Measurements from ENCODE around the gene INSC. TPM values are rescaled to one million over a fixed set of nuclear protein-coding genes. Genes with fewer than 3 reads are reported as not detected.

INSC gene
- total and polyA plus RNA-seq, 2 of the 8 experiments (the other 6 are each of a cell fraction or from before 2014, with no cell fraction given): 0.58 to 0.59 TPM

GRCh38 chr11:15194671-15195415 is 80.1 kb downstream of the INSC start:
- no peak overlapping the region for H3K4me3 ChIP-seq (ENCODE audit: extremely low read depth in 1 of 4, insufficient read depth in 2 of 4, low read depth in 3 of 4, low read length in 4 of 4)
- 90% methylated on average over 2 of the region's 2 CpGs; no CpG with 5 or more reads in 1 of the 2 experiments for WGBS, 2 experiments (ENCODE audit: extremely low coverage in 1 of 2, insufficient coverage in 1 of 2, insufficient read length in 1 of 2, insufficient replicate concordance in 2 of 2, low coverage in 1 of 2, low lambda C conversion rate in 2 of 2, missing lambda C conversion rate in 1 of 2)
- FAIRE-seq: no peak
- no peak for TF ChIP-seq TEAD4 (IDR thresholded peaks at IDR 0.05; ENCODE audit: low read depth, low read length)
- TF ChIP-seq ASH2L (IDR thresholded peaks at IDR 0.05; ENCODE audit: low read length): no peak
- no peak for TF ChIP-seq EP300 (IDR thresholded peaks at IDR 0.05; ENCODE audit: borderline replicate concordance in 1 of 2, low read depth in 2 of 2, low read length in 2 of 2)
- TF ChIP-seq NRF1 (IDR thresholded peaks at IDR 0.05; ENCODE audit: low read depth, low read length): no peak
- TF ChIP-seq CTCF (IDR thresholded peaks at IDR 0.05; ENCODE audit: control extremely low read depth in 1 of 3, insufficient read depth in 1 of 3, low read depth in 1 of 3, low read length in 3 of 3): no peak
- TF ChIP-seq SP2 (IDR thresholded peaks at IDR 0.05; ENCODE audit: low read length): no peak
- TF ChIP-seq BRCA1 (IDR thresholded peaks at IDR 0.05; ENCODE audit: low read depth, low read length): no peak
- no peak for TF ChIP-seq SRF (IDR thresholded peaks at IDR 0.05; ENCODE audit: low read depth, low read length)
- TF ChIP-seq ATF3 (IDR thresholded peaks at IDR 0.05; ENCODE audit: insufficient read depth, low read depth, low read length): no peak

More at GRCh38 chr11:15194671-15195415, 80.1 kb downstream of the INSC start:
- ChIA-PET CTCF (ENCODE audit: partially characterized antibody) (interaction anchor here (0.8 to 4.5 kb wide), 9 partner anchors 16 to 287 kb away, joined by 3 to 16 read pairs (median 4); no protein-coding TSS in a partner anchor), POLR2A (ENCODE audit: partially characterized antibody) (no interaction called here)
- no peak overlapping the region for H2BK5ac ChIP-seq (ENCODE audit: low read depth, low read length)
- H4K5ac ChIP-seq (ENCODE audit: insufficient read length, low read depth, low read length): no peak overlapping the region
- H3K23ac ChIP-seq (ENCODE audit: insufficient read length): no peak overlapping the region
- no peak overlapping the region for H2BK12ac ChIP-seq (ENCODE audit: low read depth, low read length)
- H3K9me3 ChIP-seq (ENCODE audit: insufficient read depth in 2 of 2, low read depth in 1 of 2, low read length in 1 of 2): no peaks in the 10 kb centered on the region
- H2AFZ ChIP-seq (ENCODE audit: low read length): no peak overlapping the region
- H3K36me3 ChIP-seq (ENCODE audit: control insufficient read depth in 2 of 4, insufficient read depth in 4 of 4, low read length in 3 of 4): no peaks in the 10 kb centered on the region
- DNase-seq (ENCODE audit: low read depth in 1 of 2, low spot score in 2 of 2): peak in 1 of 2 experiments; percentile 2
- no peak overlapping the region for H3K27ac ChIP-seq (ENCODE audit: low read depth, low read length)
- H3K56ac ChIP-seq (replicated peaks; ENCODE audit: insufficient read length, low read depth, low read length): no peak overlapping the region
- no peaks in the 10 kb centered on the region for H3K79me2 ChIP-seq (ENCODE audit: control insufficient read depth in 1 of 2, insufficient read depth in 2 of 2, low read length in 2 of 2)
- no peak overlapping the region for H4K91ac ChIP-seq (replicated peaks; ENCODE audit: insufficient read length, low read length)
- H2AK5ac ChIP-seq (ENCODE audit: low read depth, low read length): no peak overlapping the region
- H2BK15ac ChIP-seq (ENCODE audit: low read length): no peak overlapping the region
- H3K79me1 ChIP-seq (ENCODE audit: low read depth, low read length): no peaks in the 10 kb centered on the region
- no peak overlapping the region for H3K4ac ChIP-seq (replicated peaks; ENCODE audit: insufficient read length, low read depth, low read length)
- no peak overlapping the region for H3K9ac ChIP-seq (replicated peaks in 1 of 4; ENCODE audit: extremely low read depth in 1 of 4, low read depth in 3 of 4, low read length in 3 of 4)
- H3K4me2 ChIP-seq (ENCODE audit: insufficient read depth in 1 of 2, low read depth in 2 of 2, low read length in 2 of 2): no peak overlapping the region
- no peak overlapping the region for H3K18ac ChIP-seq (ENCODE audit: extremely low read depth, low read length)
- no peak overlapping the region for H3K14ac ChIP-seq (ENCODE audit: insufficient read length)
- no peaks in the 10 kb centered on the region for H3K4me1 ChIP-seq (replicated peaks in 1 of 4; ENCODE audit: control insufficient read depth in 3 of 4, insufficient read depth in 4 of 4, low read length in 3 of 4)
- no peak overlapping the region for H2BK20ac ChIP-seq (ENCODE audit: low read length)
- H4K8ac ChIP-seq (ENCODE audit: extremely low read depth, insufficient read depth, low read length): no peak overlapping the region
- no peaks in the 10 kb centered on the region for H4K20me1 ChIP-seq (replicated peaks in 1 of 2; ENCODE audit: control insufficient read depth in 1 of 2, insufficient read depth in 2 of 2, low read length in 2 of 2)
- no peaks in the 10 kb centered on the region for H3K23me2 ChIP-seq (ENCODE audit: low read depth, low read length)
- H2BK120ac ChIP-seq (replicated peaks; ENCODE audit: low read depth, low read length): no peak overlapping the region
- H3K27me3 ChIP-seq (replicated peaks in 1 of 4; ENCODE audit: control insufficient read depth in 3 of 4, extremely low read depth in 1 of 4, insufficient read depth in 3 of 4, low read length in 3 of 4): no peaks in the 10 kb centered on the region; a peak in 1 of 7 replicates
